ENCODE results near the gene SMG9.
"Not testable (repeated sequence)": the region's sequence is repeated elsewhere in the genome, so short reads cannot be mapped to it uniquely, and the experiment has no call there.

Gene SMG9

DNA sequence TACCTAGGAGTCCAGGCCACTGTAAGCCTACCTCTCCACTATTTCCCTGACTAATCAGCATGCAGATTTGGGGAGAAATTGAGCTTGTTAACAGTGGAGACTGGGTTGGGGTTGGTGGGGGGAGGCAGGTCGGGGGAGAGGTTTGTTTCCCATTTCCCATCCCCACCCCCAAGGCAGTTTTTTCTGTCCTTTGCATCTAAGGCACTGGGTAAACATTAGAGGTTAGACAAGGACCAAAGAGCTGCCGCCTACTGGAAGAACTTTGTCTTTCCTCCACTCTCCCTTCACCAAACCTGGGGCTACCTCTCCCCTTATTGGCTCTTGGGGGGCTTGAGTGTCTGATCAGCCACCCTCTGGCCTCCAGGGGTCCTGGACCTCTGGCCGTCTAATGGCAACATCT lies 25.1 kb upstream of the SMG9 start:
- DNase-seq = no peak

DNA sequence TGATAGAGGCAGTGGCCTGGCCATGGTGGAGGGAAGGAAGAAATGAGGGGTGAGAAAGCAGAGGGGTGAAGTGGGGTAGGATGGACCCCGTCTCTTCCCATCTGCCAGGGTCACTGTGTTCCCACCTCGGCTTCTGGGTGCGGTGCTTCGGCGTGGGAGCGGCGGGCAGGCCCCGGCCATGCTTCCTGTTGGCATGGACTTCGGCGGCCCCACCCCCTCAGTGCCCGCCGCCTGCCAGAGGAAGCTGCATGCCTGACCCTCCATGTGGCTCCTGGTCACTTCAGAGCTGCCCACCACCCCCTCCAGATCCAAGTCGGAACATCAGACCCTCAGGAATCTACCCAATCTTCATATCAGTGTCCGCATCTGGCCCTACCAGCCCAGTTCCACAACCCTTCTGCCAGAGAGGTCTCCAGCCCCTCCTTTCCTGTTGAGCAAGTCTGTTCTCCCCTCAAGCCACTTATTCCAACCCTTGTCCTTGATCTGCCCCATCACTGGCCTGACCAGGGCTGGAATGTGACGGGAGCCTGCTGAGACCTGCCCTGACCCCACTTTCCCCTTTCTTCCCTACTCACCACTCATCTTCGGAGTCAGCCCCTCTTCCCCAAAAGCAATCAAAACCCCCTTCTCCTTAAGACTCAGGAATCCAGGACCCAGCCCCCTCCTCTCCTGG lies 24.5 kb upstream of the SMG9 start:
- no peak for DNase-seq

DNA sequence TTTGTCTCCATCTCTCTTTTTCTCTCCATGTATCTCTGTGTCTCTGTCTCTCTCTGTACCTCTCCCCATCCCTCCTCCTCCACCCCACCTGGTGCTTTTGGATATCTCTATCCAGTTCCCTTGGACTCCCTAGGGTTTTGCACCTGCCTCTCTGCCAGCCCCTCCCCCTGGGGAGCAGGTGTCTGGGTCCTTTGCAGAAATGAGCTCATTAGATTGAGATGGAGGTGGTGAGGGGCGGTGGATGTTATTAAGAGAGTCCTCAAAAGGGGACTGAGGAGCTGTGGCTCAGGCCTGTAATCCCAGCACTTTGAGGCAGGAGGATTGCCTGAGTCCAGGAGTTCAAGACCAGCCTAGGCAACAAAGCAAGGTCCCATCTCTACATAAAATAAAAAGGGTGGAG lies 23.9 kb upstream of the SMG9 start:
- no peak for DNase-seq

DNA sequence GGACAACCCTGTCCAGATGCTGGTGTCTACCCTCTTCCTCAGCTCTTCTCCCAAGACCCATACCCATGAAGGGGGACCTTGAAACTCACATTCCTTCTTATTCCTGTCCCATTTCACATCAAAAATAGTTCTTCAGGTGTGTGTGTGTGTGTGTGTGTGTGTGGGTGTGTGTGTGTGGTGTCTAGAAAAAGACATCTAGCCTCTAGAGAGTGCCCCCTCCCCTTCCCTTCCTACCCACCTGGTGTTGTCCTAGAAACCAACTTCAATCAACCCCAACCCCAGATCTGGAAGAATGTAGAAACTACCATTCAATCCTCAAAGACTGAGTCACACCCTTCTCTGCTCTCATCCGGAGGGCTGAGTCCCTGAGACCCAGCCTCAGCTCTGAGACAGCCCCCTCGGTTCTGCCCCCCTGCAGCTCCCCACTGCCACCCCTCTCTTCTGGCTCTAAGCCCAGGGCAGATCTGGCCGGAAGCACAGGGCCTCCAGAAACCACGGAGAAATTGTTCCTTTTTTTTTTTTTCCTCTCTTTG lies 22.5 kb upstream of the SMG9 start:
- no peak for DNase-seq

DNA sequence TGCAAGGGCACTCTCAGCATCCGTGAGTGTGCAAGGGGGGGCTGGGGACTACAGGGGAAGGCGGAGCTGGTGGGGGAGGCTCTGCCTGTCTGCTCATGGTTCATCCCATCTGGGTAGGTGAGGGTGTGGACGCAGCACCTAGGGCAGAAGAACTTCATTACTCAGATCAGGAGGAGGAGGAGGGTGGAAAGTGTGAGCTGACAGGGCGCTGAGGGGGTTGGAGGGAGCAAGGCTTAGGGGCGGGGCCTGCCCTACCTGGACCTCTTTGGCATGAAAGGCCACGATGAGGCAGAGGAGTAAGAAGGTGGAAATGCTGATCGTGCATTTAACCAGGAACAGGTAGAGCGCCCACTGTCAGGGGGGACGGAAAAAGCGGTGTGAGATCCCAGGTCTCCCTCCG lies 21.5 kb upstream of the SMG9 start:
- DNase-seq = no peak

DNA sequence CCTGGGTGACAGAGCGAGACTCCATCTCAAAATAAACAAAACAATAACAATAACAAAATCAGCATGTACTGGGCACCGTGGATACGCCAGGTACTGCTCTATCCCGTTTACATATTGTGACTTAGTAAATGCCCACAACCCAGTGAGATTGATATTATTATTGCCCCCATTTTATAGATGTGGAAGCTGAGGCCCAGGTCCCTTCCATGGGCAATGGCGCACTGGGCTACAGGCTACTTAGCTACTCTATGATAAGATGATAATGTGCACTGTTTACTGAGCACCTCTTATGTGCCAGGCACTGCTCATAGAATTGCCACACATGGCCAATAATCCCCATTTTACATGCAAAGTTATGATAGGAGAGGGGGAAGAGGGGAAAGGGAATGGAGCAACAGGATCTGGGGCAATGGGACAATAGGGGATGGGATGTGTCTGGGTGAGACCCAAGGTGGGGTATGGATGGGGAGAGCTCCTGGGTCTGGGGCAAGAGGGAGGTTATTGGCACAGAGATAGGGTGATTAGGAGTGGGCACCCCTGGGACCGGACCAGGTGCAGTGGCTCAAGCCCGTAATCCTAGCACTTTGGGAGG lies 20.6 kb upstream of the SMG9 start:
- no peak for DNase-seq

DNA sequence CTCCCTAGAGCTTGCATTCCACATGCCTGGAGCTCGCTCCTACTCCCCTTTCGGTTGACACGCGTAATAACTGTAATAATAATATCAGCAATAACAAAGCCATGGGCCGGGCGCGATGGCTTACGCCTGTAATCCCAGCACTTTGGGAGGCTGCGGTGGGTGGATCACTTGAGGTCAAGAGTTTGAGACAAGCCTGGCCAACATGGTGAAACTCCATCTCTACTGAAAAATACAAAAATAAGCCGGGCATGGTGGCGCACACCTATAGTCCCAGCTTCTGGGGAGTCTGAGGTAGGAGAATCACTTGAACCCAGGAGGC lies 20.1 kb upstream of the SMG9 start:
- DNase-seq = not testable (repeated sequence)

DNA sequence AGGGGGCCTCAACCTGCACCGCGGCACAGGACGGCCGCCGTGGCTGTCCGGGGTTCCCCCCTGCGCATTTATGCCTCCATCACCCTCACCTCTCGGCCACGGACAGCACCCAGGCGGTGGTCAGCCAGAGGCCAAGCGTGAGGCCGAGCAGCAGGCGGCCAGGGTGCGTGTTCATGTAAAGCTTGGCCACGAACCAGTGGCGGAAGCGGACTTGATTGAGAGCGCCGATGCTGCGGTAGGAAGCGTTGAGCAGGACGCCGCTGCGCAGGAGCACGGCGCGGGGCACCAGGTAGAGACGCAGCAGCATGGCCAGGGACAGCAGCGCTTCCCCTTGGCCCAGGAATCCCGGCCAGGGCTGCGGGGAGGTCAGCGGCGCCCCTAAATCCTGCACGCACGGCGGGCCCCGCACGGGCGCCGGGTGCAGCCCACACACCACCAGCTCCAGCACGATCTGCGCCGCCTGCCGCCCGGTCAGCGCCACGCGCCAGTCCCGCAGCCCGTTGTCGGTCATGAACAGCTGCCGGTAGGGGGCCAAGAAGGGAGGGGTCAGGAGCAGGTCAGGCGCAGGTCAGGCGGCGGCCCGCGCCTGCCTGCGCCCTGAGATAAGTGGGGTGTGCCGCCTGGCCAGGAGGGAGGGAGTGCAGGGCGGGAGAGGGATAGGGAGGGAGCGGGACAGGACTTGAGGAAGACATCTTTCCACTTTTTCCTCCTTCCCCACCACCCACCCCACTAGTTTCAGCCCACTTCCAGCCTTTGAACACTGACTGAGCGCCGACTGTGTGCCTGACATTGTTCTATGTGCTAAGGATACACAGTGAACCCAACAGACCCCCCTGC lies 19.6 kb upstream of the SMG9 start:
- no peak for DNase-seq

DNA sequence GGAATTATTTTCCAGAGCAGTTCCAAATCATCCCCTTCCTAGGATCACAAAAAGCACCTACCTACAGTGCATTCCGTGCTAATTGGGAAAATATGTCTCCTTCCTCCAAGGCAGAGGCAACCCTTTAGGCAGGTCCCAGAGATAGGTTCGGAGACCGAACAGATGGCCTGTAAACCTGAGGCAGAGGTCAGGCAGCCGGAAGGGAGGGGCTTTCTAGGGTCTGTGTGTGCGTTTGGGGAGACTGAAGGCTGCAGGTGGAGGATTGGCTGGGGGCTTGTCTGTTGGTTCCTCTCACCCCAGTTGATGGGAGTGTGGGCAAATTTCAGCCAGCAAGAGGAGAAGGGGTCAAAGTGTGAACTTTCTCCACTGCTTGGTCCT lies 19.0 kb upstream of the SMG9 start:
- no peak for DNase-seq

DNA sequence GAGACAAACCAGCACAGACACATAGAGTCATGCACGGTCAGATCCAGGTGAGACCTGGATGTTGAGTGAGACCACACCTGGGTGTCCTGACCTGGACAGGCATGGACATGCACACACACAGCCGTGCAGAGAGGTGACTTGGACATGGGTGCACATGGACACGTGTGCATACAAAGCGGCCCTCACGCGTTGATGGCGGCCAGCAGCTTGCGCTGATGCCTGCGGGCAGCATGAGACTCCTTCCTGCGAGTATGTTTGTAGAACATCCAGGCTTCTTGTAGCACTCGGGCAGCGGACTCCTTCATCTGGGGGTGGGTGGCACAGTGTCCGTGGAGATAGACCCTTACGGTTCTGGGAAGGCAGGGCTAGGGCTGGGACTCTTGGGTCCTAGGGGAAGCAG lies 14.5 kb upstream of the SMG9 start:
- no peak for DNase-seq

DNA sequence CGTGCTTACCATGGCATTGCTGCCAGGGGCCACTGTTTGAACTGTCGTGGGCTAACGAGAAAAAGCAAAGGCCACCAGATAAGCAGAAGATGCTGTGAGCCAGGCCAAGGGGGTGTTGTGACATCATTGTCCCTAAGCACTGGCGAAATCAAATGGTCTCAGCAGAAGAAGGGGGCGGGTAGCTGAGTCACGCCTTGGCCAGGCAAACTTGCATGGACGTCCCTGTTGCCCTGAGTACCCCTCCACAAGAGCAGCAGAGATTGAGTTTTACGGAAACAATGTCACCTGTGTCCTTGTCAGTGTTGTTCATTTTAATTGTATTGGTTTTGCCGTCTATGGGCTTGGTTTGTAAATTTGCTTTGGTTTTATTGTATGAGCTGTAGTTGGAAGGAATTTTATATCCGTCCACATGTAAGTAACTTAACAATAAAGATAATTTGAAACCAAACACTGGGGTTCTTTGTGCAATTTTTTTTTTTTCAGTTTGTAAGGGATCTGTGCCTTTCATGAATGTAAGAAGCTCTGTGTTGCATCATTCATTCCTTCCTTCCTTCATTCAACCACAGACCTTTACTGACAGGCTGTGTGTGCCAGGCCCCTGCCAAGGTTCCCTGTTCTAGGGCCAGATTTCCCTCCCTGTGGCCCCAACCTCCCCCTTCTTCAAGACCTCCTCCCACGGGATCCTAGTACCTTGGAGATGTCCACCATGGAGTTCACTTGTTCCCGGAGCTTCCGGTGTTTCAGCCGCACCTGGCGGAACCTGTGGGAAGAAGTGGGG lies 13.7 kb upstream of the SMG9 start:
- DNase-seq = no peak

DNA sequence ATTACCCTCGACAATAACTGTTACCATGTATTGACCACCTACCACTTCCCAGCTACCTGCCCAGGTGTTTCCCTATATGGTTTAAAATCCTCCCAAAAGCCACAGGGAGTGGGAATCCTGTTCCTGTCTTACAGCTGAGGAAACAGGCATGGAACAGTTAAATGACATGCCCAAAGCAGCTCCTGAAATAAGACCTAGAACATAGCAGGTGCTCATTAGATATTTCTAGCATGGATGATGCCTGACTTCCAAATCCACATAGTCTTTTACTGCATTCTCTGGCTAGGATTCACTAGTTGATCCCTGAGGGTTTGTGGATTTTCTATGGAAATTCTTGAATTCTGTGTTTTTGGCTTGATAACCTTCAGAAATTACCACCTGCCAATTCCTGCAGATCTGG lies 13.1 kb upstream of the SMG9 start:
- DNase-seq = no peak

DNA sequence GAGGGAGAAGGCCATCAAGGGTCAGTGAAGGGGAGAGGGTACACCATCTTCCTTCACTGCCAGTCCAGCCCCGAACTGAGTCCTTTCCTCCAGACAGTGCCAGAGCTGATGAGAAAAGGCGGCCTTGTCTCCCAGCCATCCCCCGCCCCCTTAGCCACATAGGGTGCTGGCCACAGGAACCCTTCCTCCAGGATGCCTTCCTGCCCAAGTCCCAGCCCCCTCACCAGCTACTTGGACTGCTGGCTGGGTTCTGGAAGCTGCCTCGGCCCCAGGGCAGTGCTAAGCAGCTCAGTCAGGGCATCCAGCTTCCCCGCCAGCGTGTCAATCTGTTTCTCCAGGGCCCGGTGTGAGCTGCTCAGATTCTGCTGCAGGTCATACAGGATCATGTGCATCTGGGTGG lies 12.6 kb upstream of the SMG9 start:
- DNase-seq = no peak

DNA sequence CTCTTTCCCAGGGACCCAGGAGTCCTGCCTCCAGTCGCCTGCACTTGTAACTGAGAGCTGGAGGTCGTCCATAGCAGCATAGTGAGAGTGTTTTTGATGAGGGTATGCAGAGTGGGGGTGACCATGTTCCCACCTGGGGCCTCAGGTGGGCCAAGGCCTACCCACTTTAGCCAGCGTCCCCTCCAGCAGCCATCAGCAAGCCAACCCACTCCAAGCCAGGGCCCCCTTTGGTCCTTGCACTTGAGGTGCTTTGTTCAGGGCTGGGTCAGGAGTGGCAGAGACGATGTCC lies 11.9 kb upstream of the SMG9 start:
- no peak for DNase-seq

DNA sequence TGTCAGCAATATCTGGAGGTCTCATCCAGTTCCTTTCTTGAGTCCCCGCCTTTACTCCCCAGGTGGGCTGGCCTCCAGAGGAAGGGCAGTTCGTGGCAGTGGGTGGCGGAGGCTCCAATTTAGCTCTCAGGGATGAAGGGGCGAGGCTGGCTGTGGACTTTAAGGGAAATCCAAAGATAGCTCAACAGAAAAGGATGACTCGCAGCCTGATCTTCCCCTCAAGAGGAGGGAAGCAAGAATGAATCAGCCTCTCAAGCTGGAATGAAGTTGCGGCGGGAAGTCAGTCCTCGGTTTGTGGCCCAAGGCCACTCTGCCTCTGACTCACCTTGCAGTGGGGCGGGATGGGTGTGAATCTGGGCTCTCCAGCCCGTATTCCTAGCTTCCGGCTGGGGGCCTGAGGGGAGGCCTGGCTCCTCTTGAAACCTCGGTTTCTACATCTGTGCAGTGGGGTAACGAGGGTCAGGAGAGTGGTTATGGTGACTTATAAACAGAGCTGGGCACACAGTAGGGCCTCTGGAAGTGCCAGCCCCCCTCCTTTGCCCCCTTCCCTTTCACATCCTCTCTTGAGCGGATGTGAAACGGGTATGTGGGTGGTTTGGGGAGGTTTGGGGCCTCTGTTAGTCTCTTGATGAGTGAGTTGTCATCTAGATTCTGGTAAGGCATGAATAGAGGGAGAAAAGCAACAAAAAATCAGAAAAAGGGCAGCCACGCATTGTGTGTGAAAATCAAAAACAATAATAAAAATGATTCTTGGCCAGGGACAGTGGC lies 10.5 kb upstream of the SMG9 start:
- no peak for DNase-seq

DNA sequence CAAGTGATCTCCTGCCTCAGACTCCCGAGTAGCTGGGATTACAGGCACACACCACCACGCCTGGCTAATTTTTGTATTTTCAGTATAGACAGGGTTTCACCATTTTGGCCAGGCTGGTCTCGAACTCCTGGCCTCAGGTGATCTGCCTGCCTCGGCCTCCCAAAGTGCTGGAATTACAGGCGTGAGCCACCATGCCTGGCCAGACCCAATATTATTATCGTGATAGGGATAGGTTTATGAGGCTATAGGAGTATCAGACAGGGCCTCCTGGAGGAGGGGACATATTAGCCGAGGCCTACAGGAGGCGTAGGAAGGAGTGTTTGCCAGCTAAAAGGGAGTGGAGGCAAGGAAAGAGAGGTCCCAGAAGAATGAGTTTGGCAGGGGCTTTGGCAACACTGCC lies 9.9 kb upstream of the SMG9 start:
- not testable (repeated sequence) for DNase-seq

DNA sequence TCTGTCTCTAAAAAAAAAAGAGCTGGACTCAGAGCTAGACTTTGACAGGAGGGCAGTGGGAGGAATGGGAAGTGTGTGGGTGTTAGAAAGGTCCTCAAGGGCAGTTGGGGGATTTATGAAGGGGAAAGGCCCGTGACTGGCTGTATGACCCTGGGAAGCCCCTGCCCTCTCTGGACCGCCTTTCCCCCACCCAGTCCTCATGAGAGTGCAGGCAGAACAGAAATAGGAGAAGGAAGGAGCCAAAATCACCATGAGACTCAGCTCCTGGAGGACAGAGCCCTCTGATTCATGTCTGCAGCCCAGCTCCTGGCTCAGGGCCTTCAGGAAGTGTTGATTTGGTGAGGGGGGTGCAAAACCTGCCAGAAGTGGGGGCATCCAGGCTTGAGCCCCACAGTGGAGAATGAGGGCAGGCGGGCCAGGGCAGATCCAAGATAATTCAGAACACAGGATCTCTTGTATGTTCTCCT lies 8.7 kb upstream of the SMG9 start:
- DNase-seq = no peak

DNA sequence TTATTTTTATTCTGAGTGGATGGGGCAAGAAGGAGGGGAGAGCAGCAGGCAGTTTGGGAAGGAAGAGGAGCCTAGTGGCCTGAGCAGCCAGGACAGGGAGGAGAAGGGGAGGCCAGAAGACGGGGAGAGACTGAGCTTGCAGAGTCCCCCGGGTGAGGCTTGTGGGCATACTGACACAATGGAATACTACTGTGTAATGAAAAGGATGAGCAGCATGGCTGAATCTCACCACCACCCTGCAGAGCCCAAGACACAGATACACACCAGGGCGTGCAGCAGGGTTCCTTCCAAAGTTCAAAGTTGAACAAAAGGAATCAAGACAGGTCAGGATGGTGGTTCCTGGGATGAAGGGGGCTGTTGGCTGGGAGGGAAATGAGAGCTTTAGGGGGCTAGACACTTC lies 8.1 kb upstream of the SMG9 start:
- DNase-seq = no peak

DNA sequence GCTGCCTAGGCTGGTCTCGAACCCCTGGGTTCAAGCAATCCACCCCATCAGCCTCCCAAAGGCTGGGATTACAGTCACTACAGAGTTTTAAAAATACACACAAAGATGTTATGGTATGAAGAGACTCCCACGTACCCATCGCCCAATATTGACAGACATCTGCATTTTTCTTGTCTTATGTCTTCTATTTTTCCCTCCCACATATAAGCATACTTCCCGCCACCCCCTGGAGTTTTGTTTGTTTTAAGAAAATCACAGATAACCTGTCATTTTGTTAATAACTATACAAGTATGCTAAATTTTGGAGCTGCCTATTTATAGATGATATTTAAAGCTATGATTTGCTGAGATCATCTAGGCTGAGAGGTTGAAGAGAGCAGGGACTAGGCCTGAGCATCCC lies 6.2 kb upstream of the SMG9 start:
- no peak for DNase-seq

DNA sequence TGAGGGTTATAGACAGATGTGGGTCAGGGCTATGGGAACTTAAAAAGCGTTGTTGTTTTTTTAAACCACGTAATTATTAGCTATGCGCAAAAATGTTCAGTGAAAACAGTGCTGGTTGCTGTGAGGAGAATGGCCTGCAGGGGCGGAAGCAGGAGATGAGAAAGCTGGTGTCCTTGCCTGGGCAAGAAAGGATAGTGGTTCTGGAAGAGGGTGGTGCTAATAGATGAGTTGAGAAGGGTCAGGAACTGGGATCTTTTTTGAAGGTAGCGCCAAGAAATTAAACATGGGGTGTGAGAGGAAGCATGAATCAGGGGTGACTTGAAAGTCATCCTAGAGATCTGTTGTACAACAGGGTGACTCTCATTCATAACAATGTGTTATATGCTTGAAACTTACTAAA lies 4.8 kb upstream of the SMG9 start:
- DNase-seq = no peak

DNA sequence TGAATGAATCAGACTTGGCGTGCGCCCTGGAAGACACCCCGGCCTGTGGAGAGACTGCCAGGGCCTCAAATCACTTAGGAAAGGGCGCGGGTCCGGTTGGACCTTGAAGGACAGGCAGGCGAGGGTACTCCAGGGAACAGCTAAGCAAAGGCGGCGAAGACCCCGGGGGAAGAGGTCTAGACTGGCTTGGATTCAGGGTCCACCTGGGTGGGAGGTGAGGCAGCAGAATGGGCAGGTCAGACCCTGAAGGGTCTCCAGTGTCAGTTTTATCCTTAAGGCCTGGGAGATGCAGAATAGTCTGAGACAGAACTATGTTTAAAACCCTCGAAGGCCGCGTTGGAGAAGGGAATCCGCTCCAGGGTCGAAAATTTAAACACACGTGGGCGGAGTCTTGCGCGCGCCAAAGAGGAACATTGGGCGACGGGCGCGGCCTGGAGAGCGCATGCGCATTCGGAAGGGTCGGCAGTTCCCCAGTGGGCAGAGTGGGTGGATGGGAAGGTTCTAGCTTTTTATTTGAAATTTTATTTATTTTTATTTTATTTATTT lies 567 bp upstream of the SMG9 start:
- peak; percentile 76 for DNase-seq

DNA sequence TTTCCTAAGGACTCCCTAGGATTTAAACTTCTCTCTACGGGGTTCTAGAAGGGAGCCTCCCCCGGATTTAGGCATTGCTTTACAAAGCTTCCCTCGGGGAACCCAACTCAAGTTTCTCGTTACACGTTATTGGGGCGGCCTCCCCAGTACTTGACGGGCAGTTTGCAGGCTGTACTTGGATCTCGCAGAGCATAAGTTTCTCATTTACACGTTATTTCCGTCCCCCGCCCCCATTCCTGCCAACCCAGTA lies 584 bp downstream of the SMG9 start:
- DNase-seq = no peak

All from NCI-H1694 (cell line).